Renal cortex interstitium (tissue), 11 donors: ENCODE data around the gene PPP1CA. TPM values are rescaled to one million over a fixed set of nuclear protein-coding genes. Genes with fewer than 3 reads are reported as not detected.

ENCODE experiments used
- DNase-seq, 11 donors: peaks; one replicate each; pipeline ENCODE4 v3.0.0-alpha.2; 2013; ENCODE audit warnings: low read depth in 9 of 11, low spot score in 4 of 11; ENCODE audit errors: extremely low read depth in 1 of 11
- polyA plus RNA-seq, 3 donors: library from polyadenylated mRNA; unstranded; fragments of 120-200 nt; gene quantifications; one replicate each; pipeline ENCODE4 v1.2.1, GENCODE V29; 2013; ENCODE audit not compliant: insufficient read length in 3 of 3

Gene PPP1CA
- polyA plus RNA-seq, 3 donors, result 149 to 172 (median 156) TPM

DNA sequence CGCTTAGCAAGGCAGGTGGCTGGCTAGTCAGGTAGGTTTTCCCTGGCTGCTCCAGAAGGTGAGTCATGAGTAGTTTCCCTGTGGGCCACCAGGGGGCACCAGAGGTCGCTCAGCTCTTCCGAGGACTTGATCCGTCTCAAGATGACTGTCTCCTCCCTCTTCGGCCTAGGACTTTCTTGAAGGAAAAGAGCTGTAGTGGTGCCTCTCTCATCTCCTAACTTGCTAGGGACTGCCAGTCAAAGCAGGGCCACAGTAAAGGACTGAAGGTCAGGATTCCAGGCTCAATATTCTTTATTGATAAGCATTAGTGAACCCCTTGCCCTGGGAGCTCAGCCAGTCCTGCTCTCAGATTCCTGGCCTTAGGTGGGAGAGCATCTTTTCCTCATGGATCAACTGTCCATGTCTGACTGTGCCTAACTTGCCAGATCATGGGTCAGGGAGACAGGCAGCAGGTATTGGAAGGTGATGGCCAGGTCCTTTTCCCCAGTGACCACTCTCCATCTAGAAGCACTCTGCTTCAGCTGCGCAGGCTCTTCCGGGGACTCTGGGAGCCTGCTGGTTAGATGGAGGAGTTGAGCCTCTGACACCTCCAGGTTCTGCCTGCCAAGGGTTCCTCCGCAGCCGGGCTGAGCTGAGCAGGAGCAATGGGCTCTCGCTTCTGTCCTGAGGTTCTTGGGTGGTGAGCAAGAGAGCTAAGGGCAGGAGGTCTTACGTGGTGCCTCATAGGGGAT lies 50.2 kb downstream of the PPP1CA start:
- peak in 1 of 11 donors; percentile 69 for DNase-seq

DNA sequence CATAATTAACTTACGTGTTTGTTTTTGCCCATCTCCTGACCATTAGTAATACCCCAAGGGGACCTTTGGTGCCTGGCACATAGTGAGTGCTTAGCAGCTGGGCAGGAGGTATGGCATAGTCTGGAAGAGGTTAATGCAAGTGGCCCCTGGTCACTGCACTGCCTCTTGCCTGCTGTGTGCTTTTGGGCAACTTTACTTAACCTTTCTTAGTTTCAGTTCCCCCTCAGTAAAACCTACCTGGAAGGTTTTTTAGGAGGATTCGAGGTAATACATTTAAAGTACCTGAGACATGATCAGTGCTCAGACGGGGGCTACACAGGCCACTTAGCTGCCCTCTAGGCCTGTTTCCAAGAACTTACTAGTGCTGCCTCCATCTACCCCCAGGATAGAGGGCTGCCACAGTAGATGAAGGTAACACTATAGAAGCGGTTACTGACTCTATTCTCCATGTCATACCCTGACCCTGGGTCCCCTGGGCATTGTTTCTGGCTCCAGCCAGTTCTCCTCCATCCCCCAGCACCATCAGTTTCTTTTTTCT lies 51.7 kb downstream of the PPP1CA start:
- DNase-seq, result no peak

DNA sequence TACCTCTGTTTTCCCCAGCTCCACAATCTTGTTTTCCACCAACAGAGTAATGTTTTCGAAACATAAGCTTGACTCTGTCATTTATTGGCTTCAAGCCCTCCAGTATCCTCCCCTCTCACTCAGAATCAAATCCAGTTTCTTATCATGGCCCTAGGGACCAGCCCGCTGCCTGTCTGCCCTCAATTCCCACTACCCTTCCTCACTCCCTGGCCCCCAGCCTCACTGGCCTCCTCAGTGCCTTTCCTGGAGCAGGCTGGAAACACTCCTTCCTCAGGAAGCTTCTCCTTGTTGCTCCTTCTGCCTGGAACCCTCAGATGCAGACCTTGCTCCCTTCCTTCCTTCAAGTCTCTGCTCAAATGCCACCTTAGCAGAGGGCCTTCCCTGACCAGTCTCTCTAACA lies 52.2 kb downstream of the PPP1CA start:
- no peak for DNase-seq

GRCh38 chr11:67349036-67349435 lies 52.6 kb downstream of the PPP1CA start:
- DNase-seq, result no peak

Other genes with a start within 250 kb of the PPP1CA start
- gene GRK2, start 135.4 kb downstream of the PPP1CA start, polyA plus RNA-seq, result 10 to 100 TPM; 52.3 to 67.2 (median 56.8) TPM
- gene ANKRD13D, start 112.6 kb downstream of the PPP1CA start, polyA plus RNA-seq, result 10 to 100 TPM; 21.5 to 48.5 (median 30.5) TPM
- gene SSH3, start 98.3 kb downstream of the PPP1CA start, polyA plus RNA-seq, result 10 to 100 TPM; 19.1 to 32.6 (median 23.1) TPM
- gene POLD4, start 48.3 kb downstream of the PPP1CA start, polyA plus RNA-seq, result 10 to 100 TPM; 16.3 to 38.7 (median 26.0) TPM
- 1 to 10 TPM; 4.3 to 8.0 (median 5.9) TPM for gene CLCF1, start 28.3 kb downstream of the PPP1CA start, polyA plus RNA-seq
- 10 to 100 TPM; 21.8 to 33.9 (median 31.2) TPM for gene RAD9A, start 9.9 kb downstream of the PPP1CA start, polyA plus RNA-seq
- 10 to 100 TPM in 1 of 3 donors, 1 to 10 TPM in 2; 4.5 to 10.5 (median 6.7) TPM for gene TBC1D10C, start 2.2 kb upstream of the PPP1CA start, polyA plus RNA-seq
- 1 to 10 TPM; 2.0 to 5.2 (median 2.7) TPM for gene CARNS1, start 13.8 kb upstream of the PPP1CA start, polyA plus RNA-seq
- gene RPS6KB2, start 26.6 kb upstream of the PPP1CA start, polyA plus RNA-seq, result 10 to 100 TPM; 40.3 to 47.0 (median 41.2) TPM
- 1 to 10 TPM; 1.3 to 3.5 (median 2.4) TPM for gene PTPRCAP, start 35.8 kb upstream of the PPP1CA start, polyA plus RNA-seq
- 10 to 100 TPM; 53.5 to 82.1 (median 75.7) TPM for gene CORO1B, start 41.6 kb upstream of the PPP1CA start, polyA plus RNA-seq
- not detected for gene GPR152, start 50.9 kb upstream of the PPP1CA start, polyA plus RNA-seq
- gene CABP4, start 53.5 kb upstream of the PPP1CA start, polyA plus RNA-seq, result 1 to 10 TPM in 1 of 3 donors, under 1 TPM in 2; 0.26 to 1.2 (median 0.55) TPM
- gene TMEM134, start 67.4 kb upstream of the PPP1CA start, polyA plus RNA-seq, result 10 to 100 TPM; 40.3 to 67.0 (median 54.6) TPM
- 10 to 100 TPM; 55.9 to 77.0 (median 63.1) TPM for gene AIP, start 81.2 kb upstream of the PPP1CA start, polyA plus RNA-seq
- gene PITPNM1, start 103.5 kb upstream of the PPP1CA start, polyA plus RNA-seq, result 10 to 100 TPM; 28.5 to 49.4 (median 35.4) TPM
- 10 to 100 TPM; 37.7 to 69.5 (median 52.5) TPM for gene CDK2AP2, start 106.3 kb upstream of the PPP1CA start, polyA plus RNA-seq
- under 1 TPM in 1 of 3 donors, not detected in 2; 0.29 TPM for gene CABP2, start 121.6 kb upstream of the PPP1CA start, polyA plus RNA-seq
- gene GSTP1, start 182.0 kb upstream of the PPP1CA start, polyA plus RNA-seq, result 100 to 1,000 TPM; 697 to 788 (median 758) TPM
- 100 to 1,000 TPM; 165 to 248 (median 201) TPM for gene NDUFV1, start 205.1 kb upstream of the PPP1CA start, polyA plus RNA-seq
- 1 to 10 TPM; 2.5 to 7.1 (median 7.0) TPM for gene NUDT8, start 228.1 kb upstream of the PPP1CA start, polyA plus RNA-seq
- under 1 TPM in 2 of 3 donors, not detected in 1; 0.06 to 0.09 TPM for gene TBX10, start 237.9 kb upstream of the PPP1CA start, polyA plus RNA-seq
- 10 to 100 TPM; 19.3 to 35.5 (median 26.3) TPM for gene ACY3, start 248.9 kb upstream of the PPP1CA start, polyA plus RNA-seq